Measurements from ENCODE around the gene TRPM1.

DNA sequence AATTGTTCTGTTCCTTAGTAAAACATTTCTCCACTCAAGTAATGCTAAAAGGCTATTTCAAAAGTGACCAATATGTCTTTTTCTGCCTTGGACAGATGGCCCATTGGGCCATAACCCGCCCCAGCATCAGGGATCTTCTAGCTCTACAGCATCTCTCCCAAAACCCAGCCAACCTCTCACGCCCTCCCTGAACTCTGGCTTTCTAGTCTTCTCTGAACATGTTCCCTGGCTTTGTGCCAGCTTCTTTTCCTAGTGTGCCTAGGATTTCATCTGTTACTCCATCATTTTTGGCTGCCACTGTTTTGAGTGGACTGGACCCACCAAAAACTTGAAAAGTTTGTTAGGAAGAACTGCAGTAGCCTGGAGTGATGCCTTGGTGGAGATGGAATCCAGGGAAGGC is 30.7 kb downstream of the TRPM1 start:
- TF ChIP-seq NFE2L1 (CRISPR knock-in tag; IDR thresholded peaks at IDR 0.05) (no peak), FOXP1 (CRISPR knock-in tag; IDR thresholded peaks at IDR 0.05; ENCODE audit: borderline replicate concordance) (no peak), CREM (CRISPR knock-in tag; IDR thresholded peaks at IDR 0.05) (no peak), NR3C1 (CRISPR knock-in tag; conservative IDR thresholded peaks at IDR 0.05; ENCODE audit: low read depth) (no peak)
- TF ChIP-seq, protein P1, sequence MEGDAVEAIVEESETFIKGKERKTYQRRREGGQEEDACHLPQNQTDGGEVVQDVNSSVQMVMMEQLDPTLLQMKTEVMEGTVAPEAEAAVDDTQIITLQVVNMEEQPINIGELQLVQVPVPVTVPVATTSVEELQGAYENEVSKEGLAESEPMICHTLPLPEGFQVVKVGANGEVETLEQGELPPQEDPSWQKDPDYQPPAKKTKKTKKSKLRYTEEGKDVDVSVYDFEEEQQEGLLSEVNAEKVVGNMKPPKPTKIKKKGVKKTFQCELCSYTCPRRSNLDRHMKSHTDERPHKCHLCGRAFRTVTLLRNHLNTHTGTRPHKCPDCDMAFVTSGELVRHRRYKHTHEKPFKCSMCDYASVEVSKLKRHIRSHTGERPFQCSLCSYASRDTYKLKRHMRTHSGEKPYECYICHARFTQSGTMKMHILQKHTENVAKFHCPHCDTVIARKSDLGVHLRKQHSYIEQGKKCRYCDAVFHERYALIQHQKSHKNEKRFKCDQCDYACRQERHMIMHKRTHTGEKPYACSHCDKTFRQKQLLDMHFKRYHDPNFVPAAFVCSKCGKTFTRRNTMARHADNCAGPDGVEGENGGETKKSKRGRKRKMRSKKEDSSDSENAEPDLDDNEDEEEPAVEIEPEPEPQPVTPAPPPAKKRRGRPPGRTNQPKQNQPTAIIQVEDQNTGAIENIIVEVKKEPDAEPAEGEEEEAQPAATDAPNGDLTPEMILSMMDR (IDR thresholded peaks at IDR 0.05) = no peak
- TF ChIP-seq, protein P2, sequence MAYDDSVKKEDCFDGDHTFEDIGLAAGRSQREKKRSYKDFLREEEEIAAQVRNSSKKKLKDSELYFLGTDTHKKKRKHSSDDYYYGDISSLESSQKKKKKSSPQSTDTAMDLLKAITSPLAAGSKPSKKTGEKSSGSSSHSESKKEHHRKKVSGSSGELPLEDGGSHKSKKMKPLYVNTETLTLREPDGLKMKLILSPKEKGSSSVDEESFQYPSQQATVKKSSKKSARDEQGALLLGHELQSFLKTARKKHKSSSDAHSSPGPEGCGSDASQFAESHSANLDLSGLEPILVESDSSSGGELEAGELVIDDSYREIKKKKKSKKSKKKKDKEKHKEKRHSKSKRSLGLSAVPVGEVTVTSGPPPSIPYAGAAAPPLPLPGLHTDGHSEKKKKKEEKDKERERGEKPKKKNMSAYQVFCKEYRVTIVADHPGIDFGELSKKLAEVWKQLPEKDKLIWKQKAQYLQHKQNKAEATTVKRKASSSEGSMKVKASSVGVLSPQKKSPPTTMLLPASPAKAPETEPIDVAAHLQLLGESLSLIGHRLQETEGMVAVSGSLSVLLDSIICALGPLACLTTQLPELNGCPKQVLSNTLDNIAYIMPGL (CRISPR knock-in tag; IDR thresholded peaks at IDR 0.05) = no peak

Data from WTC11 (cell line).